Measurements from ENCODE around the gene CCNB2.

CCNB2 gene

DNA sequence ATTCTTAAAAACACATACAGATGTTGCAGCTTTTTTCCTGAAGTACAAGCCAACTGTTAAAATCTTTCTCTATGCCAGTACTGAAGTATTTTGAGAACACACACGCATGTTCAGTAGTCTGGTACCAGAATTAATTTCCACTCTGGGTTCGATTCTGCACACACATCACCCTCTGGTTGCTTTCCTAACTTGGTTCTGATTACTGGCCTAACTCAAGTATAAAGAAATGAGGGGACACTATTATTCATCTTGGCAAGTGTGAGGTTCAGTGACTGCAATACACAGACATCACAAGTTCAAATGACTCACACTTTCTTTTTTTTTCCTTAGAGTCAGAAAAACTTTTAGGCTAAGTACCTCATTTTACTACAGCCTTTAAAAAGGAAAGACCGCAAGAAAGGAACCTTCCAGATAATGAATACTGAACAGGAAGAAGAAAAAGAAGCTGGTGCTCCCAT lies 64.3 kb downstream of the CCNB2 start:
- no peak for DNase-seq

GRCh38 chr15:59170295-59171066 lies 65.5 kb downstream of the CCNB2 start:
- no peak for DNase-seq

DNA sequence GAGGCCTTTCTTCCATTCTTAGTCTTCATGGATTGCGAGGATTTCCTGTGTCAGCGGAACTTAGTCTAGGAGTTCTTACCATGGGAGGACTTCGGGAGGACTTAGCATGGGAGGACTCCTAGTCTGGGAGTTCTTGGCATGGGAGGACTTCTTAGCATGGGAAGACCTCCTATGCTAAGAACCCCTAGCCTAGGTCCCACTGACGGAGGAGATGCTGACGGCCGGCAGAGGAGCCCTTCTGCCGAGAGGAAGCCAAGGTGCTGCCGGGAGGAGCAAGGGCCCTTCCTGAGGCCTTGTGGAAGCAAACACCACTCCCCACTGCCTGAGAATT lies 66.1 kb downstream of the CCNB2 start:
- DNase-seq, result no peak

DNA sequence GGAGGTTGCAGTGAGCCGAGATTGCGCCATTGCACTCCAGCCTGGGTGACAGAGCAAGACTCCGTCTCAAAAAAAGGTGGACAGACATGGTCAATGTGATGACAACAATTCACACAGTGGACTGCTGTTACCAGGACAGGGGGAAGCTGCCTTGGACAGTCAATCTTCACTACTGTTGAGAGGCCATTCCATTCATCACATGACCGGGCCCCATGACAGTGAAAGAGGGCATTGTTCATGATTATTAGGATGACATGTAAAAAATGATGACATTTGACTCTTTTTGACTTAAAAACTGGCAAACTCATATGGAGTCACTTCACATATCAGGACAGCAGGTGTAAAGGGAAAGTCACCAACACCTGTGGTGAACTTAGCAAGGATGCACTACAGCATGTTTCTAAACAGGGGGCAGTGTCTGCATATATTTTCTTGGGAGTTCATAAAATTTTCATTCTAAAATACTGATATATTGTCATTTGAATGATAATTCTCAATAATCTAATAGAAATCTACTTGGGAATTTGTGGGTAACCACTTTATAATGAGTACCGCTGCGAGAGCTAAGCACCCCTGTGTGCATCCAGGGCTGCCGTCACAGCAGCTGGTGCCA lies 67.4 kb downstream of the CCNB2 start:
- DNase-seq, result no peak

- no peak for DNase-seq
Observed at GRCh38 chr15:59173194-59173593, 68.2 kb downstream of the CCNB2 start.

DNA sequence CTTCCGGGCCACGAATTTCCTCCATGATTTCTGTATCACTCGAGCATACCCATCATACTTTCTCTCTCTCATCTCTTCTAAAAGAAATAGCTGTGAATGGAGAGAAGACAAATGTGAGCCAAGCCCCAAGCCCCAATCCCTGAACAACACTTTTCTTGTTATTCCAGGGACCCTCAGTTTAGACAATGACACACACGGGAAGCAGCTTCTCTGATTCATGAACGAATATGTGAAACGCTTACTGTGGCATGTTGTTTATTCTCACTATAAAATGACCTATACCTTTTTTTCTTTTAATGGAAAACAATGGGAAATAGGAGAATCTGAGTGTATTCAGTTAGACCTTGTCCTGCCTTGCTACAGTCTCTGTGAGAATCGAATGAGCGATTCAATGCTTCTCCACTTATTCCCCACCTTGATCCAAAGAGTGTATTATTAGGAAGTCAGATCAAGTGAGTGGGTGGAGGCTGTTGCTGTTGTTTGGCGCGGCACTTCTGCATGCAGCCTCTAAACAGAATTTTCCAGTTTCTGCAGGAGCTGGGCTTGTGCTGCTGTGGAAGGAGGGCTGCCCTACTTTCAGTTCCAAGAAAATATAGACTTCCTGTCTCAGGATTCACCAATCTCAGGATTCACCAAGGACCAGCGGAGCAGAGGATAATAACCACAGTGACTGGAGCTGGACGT lies 69.3 kb downstream of the CCNB2 start:
- DNase-seq, result no peak
